ENCODE measurements around the gene RAP1GAP2.
"Not testable (repeated sequence)": the region's sequence is repeated elsewhere in the genome, so short reads cannot be mapped to it uniquely, and the experiment has no call there.

RAP1GAP2 gene

GRCh38 chr17:2998469-2998901 is 202.2 kb downstream of the RAP1GAP2 start:
- DNase-seq (ENCODE audit: low spot score) = not testable (repeated sequence)

DNA sequence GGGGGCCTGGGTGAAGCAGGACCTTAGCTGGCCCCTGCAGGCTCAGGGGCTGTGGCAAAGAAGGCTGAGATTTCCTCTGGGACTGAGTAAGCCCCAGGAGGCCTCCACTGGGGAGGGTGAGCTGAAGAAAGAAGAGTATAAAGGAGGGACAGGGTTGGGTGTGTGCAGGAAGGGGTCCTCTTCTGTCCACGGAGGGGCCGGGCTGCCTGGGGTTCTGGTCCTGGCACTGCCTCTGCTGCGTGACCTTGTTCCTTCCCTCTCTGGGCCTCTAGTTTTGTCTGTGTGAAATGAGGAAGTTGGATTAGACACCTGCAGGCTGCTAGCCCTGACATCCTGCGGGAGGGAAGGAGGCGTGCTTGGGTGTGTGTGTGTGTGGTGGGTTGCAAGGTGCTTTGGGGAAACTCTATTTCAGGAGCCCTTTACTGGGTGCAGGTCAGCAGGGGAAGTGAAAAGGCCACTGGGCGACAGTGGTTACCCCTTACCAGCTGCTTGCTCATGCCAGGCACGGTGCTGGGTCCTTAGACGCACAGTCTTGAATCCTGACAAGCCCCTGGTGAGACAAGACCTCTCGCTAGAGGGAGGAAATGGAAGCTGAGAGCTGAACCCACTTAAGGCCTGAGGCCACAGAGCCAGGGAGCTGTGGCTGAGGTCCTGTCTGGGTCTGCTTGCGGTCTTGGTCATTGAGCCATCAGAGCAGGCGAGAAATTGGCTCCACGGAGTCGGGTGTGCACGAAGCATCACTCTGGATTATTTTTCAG is 206.5 kb downstream of the RAP1GAP2 start:
- no peak for DNase-seq (ENCODE audit: low spot score)

- DNase-seq (ENCODE audit: low spot score) = no peak
Observed at GRCh38 chr17:3003296-3004149, 207.3 kb downstream of the RAP1GAP2 start.

GRCh38 chr17:3004150-3004801 is 208.0 kb downstream of the RAP1GAP2 start:
- DNase-seq (ENCODE audit: low spot score) = peak; percentile 85

GRCh38 chr17:3004925-3005324 is 208.7 kb downstream of the RAP1GAP2 start:
- no peak for DNase-seq (ENCODE audit: low spot score)

DNA sequence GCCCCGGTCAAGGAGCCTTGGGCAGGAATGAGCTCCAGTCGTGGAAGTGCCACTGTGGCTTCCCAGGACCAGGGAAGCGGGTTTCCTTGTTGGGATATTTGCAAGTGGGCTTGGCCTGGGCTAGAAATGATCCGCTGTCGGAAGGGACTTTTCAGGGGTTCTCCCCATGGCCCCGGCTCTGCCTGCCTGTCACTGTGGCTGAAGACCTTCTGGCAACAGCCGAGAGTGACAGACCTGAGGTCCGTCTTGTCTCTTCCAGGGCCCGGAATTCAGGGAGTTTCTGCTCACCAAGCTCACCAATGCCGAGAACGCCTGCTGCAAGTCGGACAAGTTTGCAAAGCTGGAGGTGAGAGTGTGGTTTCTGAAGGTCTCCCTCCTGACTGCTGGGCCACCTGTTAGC is 209.5 kb downstream of the RAP1GAP2 start:
- DNase-seq (ENCODE audit: low spot score) = no peak

DNA sequence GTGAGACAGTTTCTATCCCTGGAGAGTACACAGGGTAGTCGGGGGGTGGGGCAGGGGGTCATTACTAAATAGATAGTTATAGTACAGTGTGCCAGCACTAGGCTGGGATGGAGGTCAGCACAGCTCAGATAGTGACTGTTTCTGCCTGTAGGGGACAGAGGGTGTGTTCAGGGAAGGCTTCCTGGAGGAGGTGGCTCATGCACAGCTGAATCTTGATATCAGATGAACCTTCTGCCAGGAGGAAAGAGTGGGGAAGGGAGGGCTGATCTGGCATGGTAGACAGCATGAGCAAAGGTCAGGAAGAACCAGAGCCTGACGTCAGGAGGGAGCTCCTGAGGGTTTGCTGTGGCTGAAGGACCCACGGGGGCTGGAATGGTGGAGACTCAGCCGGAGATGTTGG is 210.6 kb downstream of the RAP1GAP2 start:
- DNase-seq (ENCODE audit: low spot score) = no peak

DNA sequence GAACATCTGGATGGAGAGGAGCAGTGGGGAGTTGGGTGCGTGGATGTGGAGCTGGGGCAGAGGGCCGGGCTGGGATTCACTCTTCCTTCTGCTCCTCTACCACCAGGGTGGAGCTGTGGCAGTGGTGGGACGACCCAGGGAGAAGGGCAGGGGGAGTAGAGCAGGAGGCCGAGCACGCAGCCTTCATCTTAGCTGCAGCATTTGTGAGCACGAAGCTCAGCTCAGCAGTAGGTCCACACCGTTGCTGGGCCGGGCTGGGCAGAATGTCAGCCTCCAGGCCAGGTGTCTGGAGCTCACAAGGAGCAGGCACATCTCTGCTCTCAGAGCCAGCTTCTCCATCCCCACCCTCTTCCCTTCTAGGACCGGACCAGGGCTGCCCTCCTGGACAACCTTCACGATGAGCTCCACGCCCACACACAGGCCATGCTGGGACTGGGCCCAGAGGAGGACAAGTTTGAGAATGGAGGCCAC is 211.4 kb downstream of the RAP1GAP2 start:
- DNase-seq (ENCODE audit: low spot score) = no peak

GRCh38 chr17:3008336-3009288 is 212.4 kb downstream of the RAP1GAP2 start:
- no peak for DNase-seq (ENCODE audit: low spot score)

- DNase-seq (ENCODE audit: low spot score) = no peak
Observed at GRCh38 chr17:3009411-3009920, 213.2 kb downstream of the RAP1GAP2 start.

DNA sequence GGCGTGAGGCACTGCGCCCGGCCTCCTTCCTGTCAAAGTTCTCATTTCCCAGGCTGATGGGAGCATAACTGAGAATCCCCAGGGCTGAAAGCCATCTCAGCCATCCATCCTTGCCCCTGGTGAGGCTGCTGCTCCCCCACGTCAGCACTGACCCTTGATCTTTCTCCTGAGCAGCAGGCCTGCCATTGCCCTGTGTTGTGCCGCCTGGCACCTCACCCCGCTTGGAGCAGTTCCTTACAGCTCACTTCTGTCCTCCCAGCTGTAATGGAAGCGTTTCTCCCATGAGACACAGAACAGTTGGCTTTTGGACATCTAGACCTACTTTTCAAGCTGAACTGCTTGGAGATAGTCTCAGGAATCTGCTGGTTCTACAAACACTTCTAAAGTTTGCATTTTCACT is 215.7 kb downstream of the RAP1GAP2 start:
- DNase-seq (ENCODE audit: low spot score) = no peak

DNA sequence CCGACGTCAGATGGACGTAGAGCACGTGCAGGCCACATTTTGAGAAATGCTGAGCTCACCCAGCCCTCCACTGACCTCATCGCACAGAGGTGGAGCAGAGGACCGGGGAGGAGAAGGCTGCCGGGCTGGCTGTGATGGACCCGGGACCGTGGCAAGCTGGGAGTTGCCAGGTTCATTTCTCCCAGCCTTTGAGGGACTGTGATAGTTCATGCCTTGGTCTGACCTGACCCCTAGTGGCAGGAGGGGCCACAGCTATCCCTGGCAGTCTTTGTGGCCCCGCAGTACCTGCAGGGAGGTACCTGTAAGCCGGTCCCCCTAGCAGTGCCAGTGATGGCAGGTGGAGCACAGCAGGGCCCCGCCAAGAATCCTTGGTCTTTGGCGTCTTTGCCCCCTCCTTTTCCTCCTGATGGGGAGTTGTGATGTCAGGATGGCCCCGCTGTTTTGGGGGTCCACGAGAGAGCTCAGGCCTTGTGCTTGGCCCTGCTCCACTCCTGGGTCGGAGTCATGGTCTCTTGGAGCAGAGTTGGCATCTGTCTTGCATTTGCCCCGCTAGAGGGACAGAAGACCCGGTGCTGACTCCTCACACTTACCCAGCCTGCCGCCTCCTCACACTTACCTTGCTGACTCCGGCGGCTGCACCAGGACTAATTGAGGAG is 216.8 kb downstream of the RAP1GAP2 start:
- DNase-seq (ENCODE audit: low spot score) = peak; percentile 65

DNA sequence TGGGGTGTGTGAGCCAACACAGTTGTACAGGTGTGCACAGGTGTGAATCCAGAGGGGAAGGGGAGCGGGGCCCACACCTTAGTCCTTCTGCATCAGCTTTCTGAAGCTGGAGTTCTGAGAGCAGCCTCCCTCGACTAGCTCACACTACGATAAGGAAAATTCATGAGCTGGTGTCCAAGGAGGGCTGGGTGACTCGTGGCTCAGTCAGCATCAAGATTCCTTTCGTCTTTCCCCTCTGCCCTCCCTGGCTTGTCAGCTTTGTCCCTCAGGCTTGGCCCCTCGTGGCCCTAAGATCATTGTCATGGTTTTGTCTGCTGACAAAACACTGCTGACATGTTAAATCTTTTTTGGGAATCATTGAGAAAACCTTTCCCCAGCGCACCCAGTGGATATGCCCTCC is 219.7 kb downstream of the RAP1GAP2 start:
- DNase-seq (ENCODE audit: low spot score) = no peak

- no peak for DNase-seq (ENCODE audit: low spot score)
Observed at GRCh38 chr17:3017936-3018335, 221.7 kb downstream of the RAP1GAP2 start.

DNA sequence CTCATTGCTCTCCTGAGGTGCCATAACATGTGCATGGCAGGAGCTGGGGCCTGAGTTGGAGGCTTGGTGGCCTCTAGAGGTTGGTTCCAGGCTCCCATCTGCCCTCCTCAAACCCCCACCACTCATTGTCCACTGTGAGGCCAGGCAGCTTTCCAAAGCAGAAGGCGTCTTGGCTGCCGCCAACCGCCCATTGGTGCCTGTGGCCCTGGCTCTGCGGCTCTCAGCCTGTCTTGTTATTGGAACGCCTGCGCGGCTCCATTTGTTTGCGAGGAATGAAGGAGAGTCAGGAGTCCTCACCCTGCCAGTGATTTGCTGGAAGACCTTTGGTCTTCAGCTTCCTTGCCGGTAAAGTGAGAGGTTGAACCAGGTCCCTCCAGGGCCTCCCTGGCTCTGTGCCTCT is 223.5 kb downstream of the RAP1GAP2 start:
- DNase-seq (ENCODE audit: low spot score) = no peak

DNA sequence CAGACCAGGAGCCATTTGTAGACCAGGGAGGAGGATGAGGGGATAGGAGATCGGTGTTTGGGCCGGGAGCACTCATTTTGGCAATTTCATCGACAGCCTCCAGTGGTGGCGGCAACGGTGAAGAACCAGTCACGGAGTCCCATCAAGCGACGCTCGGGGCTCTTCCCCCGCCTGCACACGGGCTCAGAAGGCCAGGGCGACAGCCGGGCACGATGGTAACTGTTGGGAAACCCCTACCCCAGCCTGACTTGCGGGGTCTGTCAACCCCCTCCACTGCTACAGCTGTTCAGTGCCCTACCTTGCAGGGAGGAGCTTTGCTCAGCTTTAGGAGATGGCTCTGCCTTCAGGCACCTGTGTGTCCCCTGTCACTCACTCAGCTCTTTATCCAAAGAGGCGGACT is 224.1 kb downstream of the RAP1GAP2 start:
- no peak for DNase-seq (ENCODE audit: low spot score)

- no peak for DNase-seq (ENCODE audit: low spot score)
Observed at GRCh38 chr17:3022197-3022596, 226.0 kb downstream of the RAP1GAP2 start.

GRCh38 chr17:3024346-3024745 is 228.1 kb downstream of the RAP1GAP2 start:
- DNase-seq (ENCODE audit: low spot score) = no peak

DNA sequence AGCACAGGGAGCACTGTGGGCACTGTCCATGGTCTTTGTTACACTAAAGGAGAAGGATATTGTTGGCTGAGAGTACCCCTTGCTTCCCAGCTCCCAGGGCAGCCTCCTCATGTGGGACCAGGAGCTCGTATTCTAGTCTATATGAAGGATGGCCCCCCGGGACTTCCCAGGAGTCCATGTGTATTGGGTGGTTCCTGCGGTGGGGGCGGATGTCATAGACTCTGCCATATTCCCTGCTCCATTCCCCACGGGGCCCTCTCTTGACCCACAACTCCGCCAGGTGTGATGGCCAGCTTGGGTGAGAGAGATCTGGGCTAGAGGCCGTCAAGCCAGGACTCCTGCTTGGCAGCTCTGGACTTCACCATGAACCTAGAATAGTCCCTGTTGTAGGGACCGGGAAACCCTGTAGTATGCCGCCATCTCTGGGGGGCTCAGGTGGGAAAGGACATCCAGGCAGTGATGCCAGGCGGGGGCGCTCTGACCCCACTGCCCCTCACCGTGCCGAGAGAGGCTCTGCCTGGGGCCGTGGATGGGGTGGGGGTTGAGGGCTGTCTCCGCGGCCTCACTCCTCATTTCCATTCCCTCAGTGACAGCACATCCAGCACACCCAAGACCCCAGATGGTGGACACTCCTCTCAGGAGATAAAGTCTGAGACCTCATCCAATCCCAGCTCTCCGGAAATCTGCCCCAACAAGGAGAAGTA is 229.3 kb downstream of the RAP1GAP2 start:
- DNase-seq (ENCODE audit: low spot score) = no peak
